SH-SY5Y (cell line): ENCODE results near the gene MAN1C1.

Source experiments
- GATA2 ChIP-seq: IDR thresholded peaks from 2 replicates; pipeline ENCODE4 v1.6.1; 2011; ENCODE audit warnings: mild to moderate bottlenecking, low read depth, low read length
- GATA3 ChIP-seq: IDR thresholded peaks from 2 replicates; pipeline ENCODE4 v1.6.1; 2011; ENCODE audit warnings: low read depth, mild to moderate bottlenecking, low read length, moderate library complexity

Gene MAN1C1

DNA sequence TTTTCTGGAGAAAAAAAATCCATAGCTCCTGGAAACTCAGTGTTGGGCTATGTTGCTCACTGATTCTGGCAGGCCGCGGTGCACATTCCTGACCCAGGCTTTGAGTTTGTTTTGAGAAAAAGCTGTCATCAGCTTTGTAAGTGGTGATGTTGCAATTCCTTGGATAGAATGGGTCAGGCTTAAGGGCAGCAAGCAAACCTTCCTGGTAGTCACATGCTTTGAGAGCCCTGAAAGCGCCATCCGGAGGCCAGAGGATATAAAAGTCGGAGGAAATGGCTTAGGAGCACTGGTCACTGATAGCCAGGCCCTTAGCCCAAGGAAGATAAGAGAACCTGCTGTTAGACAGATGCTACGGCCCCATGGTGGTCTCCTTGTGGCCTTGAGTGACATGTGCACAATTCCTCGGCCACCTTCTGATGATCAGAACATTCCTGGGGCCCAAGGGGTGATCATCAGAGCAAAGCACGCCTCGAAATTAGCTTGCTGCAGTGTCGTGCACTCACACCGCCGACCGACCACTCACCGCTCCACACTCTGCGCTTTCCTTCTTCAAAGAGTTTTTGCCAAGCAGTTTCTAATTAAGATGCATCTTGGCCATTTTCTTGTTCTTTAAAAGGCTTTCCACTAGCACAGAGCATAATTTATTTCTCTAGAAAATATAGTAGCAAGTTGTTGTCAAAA is 78.6 kb downstream of the MAN1C1 start:
- TF ChIP-seq GATA2 (no peak), GATA3 (no peak)

DNA sequence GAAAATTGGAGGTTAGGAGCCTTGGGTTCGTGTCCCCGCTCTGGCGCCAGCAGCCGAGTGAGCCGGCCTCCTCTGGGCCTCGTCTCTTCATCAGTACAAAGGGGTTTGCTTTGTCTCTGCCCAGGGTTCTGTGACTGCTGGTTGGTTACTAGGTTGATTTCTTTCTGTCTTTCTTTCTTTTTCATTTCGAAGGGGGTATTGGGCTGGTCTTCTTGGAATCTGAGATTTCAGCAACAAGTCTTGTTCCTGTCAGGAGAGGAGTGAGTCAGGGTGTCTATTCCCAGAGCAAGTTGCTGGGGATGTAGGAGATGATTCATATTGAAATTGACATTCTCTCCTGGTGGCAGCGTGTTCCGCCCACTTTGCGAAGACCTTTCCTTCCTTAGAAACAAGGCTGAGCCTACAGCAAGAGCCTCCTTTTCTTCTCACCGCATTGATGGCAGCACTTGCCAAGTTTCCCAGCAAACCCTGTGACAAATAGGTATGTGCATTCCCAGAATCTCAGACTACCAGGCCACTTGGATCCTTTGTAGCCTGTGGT is 79.2 kb downstream of the MAN1C1 start:
- TF ChIP-seq GATA3 (no peak), GATA2 (no peak)

DNA sequence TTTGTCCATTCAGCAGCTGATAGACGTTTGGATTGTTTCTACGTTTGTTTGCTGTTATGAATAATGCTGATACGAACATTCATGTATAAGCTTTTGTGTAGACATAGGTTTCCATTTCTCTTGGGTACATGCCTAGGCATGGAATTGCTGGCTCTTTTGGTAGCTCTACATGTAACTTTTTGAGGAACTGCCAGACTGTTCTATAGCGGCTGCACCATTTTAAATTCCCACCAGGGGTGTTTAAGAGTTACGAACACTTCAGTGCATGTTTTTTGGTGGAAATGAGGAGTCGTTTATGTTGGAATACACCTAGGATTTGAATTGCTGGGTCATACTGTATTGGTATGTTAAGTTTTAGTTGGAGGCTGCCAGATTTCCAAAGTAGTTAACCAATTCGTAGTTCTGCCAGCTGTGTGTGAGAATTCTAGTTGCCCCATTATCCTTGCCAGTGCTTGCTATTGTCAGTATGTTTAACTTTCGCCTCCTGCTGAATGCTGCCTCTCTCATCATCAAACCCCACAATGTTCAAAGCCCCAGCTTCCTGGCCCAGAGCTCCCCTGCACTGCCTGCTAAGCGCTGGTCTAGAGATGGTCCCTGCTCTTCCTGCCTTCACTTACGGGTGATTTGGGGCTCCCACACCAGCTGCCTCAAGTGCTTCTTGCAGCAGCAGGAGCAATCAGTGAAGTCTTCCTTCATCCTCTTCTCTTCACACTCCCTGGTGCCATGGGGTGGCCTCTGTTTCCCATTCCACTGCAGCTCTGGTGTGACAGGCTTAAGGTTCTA is 81.0 kb downstream of the MAN1C1 start:
- TF ChIP-seq GATA2 (no peak), GATA3 (no peak)

DNA sequence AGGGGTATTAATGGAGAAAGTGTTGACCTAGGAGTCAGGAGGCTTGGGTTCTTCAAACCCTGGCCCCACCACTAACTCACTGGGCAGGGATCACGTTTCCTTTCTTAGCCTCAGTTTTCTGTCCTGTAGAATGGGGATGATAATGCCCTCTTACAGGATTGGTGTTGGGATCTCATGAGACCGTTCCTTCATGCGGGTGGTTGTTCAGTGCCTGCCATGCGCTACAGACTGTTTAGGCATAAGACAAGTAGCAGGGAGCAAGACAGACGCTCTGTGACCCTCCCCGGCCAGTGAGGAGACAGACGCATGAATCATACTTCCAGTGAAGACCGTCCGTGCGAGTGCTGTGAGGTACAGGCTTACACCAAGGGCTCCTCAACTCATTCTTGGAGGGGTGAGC is 81.7 kb downstream of the MAN1C1 start:
- TF ChIP-seq GATA2 (no peak), GATA3 (no peak)

DNA sequence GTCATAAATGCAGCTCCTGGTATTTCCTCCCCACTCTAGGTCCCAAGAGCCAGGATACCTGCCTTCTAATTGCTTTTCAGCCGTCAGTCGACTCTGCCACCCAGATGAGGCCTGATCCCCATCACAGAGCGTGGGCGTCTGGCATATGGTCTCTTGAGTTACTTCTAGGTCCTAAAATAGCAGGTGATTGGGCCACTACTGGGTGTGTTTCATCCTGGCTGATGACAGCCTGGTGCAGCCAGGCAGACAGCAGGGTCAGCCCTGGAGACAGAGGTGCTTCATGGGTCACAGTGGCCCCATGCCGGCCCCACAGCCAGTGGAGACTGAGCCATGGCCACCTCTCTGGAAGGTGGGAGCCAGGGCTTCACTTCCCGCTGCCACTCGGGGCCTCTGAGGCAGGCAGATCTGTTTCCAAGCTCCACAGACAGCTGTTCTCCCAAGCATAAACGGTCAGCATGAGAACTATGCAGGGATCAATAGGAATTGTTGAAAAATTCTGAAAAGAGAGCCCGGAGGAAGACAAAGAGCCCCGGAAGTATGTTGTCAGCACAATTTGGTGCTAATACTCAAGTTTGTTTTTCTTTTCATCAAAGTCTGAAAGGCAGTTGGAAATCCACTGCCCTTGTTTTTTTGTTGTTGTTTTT is 83.0 kb downstream of the MAN1C1 start:
- TF ChIP-seq GATA3 (no peak), GATA2 (no peak)

DNA sequence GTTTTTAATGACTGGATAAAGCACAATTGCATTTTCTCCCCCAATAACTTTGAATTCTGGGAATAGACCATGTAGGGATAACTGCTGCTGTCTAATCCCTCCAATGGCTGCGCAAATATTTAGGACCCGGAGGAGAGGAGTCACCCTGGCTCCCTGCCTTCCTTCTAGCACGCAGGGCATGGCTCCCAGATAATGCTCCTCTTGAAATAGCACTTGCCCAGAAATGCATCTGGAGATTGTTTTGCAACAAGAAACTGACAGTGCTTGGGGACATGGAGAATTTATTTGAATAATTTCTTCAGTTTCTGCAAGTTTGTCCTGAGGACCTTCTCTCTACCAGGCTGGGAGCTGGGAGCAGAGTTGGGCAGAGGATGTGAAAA is 83.5 kb downstream of the MAN1C1 start:
- no peak for TF ChIP-seq GATA2
- TF ChIP-seq GATA3, result no peak

DNA sequence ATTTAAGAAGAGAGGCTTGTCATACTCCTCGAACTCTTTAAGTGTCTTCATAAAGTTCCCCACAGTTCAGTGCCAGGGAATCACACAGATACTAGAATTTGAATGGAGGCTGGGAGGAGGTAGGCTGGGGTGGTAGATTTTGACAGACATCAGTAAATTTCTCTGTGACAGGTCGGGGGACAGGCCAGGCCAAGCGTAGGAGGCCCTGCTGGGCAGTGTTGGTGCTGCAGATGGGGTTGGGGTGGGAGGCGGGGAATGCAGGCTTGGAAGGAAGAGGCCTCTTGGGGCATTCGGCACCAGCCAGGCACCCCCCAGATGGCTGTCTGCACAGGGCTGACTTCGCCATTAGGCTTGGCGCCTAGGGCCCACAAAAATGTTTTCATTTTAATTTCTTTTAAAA is 84.0 kb downstream of the MAN1C1 start:
- TF ChIP-seq GATA2 (no peak), GATA3 (no peak)

DNA sequence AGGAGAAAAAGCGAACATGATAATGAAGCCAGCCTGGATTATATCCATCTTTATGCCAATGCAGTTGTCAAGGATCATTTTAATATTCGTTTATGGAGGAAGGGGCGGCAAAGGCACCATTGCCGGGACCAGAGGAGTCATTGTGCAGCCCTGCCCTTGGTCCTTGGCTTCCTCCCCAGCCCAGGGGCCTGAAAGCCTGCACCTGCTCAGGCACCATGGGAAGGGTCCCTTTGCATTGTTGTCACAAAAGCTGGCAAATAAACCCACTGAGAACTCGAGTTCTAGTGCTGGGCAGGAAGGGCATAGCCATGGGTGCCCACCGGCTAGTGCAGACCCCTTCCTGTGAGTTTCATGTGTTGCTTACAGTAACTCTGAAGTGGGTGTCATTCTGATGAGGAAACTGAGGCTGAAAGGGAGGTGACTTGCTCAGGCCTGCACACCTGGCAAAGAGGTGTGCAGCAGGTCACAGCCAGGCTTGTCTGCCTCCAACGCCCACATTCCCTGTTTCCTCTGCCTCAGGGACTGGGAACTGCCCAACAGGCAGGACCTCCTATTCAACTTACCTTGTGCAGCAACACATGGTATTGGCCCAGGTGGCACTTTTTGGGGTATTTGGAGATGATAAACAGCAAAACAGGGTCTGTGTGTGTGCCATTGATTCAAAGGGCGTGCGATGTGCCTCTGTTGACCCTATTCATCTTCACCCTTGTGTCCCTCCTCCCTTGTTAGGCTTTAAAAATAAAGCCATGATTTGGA is 84.6 kb downstream of the MAN1C1 start:
- no peak for TF ChIP-seq GATA2
- TF ChIP-seq GATA3, result no peak

DNA sequence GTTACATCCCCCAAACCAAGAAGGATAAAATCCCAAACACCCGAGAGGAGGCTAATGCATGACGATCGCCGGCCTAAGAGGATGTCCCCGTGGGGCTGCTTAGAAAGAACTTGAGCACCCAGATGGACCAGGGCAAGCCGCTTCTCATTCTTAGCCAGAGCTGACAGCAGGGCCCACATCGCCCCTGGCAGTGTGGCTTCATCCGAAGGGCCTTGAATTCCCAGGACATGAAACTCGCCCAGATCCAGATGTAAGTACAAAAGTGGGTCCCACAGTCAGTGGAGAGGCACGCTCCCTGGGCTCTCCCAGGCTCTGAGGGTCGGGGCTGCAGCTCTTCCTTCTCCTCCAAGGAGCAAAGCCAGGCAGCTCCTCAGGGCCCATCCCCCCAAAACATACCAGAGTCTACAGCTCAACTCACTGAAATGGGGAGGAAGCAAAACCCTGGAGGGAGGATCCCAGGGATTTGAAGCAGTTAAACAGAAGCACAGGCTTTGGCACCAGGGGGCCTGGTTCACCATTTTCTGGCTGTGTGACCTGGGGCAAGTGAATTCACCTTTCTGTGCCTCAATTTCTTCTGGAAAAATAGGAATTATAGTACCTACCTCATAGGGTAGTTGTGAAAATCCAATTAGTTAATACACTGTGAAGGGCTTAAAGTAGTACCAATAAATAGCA is 85.6 kb downstream of the MAN1C1 start:
- no peak for TF ChIP-seq GATA3
- no peak for TF ChIP-seq GATA2

DNA sequence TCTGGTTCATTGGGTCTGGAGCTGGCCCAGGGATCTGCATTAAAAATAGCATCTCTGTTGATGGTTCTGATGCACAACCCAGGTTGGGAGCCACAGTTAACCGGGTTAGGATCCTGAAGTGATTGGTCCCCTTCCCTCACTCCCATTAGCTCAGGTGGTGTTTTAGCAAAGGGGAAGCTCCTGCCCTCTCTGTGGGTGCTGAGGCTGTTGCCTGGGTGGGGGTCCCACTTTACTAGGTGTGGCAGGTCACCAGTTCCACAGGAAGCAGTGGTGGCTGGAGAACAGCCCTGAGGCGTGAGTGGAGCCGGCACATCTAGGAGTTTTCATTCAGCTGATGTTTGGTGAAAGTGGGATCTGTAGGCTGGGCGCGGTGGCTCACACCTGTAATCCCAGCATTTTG is 86.5 kb downstream of the MAN1C1 start:
- TF ChIP-seq GATA3 (no peak), GATA2 (no peak)

DNA sequence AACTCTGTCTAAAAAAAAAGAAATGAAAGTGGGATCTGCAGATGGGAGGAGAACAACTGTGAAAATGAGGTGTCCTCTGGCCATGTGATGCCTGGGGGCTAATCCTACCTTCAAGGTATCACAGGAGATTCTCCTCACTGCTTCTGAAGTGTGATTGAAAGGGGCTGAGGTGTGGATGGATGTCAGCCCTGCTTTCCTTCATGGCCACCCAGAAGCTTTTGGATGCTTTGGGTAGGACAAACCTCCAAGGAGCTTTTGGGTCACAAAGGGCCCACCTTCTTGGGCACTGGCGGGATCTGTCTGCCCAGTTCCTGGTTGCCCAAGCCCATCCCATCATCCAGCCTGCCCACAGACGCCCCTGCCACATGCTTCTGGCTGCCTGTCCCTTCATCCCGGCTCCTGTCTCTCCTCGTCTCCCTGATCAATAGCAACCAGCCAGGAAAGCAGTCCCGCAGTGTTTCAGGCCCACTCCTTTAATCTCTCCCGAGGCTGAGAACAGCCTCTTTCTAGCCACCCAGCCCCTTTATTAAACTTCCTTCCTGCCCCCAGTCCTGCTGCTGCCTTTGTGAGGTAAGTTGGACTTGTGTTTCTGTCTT is 87.2 kb downstream of the MAN1C1 start:
- no peak for TF ChIP-seq GATA3
- TF ChIP-seq GATA2, result no peak

DNA sequence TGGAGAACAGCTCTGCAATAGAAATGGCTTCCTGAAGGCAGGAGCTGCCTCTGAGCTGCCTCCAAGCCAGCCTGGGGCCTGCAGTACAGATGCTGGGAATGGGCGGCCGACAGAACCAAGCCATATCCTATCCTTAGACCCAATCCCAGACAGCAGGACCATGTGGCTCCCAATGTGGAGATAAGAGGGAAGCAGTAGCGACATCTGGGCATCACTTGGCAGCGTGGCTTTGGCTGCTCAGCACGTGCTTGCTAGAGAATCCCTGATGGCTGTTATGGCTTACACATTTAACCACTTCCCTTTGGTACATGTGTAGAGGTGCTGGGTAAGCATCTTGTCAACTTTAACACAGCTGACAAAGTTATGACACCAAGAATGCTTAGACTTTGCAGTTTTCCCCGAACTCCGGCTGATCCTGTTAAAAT is 87.7 kb downstream of the MAN1C1 start:
- peak; percentile 74 for TF ChIP-seq GATA2
- no peak for TF ChIP-seq GATA3

DNA sequence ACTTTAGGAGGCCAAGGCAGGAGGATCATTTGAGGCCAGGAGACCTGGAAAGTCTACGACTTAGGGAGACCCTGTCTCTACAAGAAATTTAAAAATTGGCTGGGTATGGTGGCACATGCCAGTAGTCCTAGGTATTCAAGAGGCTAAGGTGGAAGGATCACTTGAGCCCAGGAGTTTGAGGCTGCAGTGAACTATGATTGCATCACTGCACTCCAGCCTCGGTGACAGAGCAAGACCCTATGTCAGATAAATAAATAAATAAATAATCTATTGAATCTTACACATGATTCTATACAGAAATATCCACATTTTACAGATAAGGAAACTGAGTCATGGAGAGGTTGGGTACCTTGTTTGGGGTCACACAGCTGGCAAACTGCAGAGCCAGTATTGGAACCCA is 89.1 kb downstream of the MAN1C1 start:
- TF ChIP-seq GATA2 (no peak), GATA3 (no peak)
